22Rv1 (cell line): ENCODE measurements around the gene LRRC27.

Source experiments
- H3K27ac ChIP-seq: fragments of 450-650 bp; 2 replicates; pipeline ENCODE4 v1.5.1; 2017
- ZFX ChIP-seq: fragments of 450-650 bp; IDR thresholded peaks from 2 replicates; pipeline ENCODE4 v1.6.1; 2017; ENCODE audit warnings: antibody characterized with exemption, borderline replicate concordance
- TF ChIP-seq, protein P1 (sequence below): fragments of 450-650 bp; IDR thresholded peaks from 2 replicates; pipeline ENCODE4 v1.5.1; 2017; ENCODE audit warnings: mild to moderate bottlenecking

Gene LRRC27

DNA sequence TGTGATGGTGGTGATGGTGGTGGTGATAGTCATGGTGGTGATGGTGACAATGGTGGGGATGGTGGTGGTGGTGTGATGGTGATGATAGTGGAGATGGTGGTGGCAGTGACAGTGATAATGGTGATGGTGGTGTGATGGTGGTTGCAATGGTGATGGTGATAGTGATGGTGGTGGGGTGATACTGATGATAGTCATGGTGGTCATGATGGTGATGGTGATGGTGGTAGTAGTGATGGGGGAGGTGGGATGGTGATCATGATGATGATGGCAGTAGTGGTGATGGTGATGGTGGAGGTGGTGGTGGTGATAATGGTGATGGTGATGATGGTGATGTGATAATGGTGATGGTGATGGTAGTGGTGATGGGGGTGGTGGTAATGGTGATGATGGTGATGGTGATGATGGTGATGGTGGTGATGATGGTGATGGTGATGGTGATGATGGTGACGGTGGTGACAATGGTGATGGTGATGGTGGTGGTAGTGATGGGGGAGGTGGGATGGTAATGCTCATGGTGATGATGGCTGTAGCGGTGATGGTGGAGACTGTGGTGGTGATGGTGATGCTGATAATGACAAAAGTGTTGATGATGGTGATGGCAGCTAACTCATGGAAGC lies 60.3 kb downstream of the LRRC27 start:
- H3K27ac ChIP-seq, result no peak overlapping the region
- no peak for TF ChIP-seq ZFX
- TF ChIP-seq, protein P1, sequence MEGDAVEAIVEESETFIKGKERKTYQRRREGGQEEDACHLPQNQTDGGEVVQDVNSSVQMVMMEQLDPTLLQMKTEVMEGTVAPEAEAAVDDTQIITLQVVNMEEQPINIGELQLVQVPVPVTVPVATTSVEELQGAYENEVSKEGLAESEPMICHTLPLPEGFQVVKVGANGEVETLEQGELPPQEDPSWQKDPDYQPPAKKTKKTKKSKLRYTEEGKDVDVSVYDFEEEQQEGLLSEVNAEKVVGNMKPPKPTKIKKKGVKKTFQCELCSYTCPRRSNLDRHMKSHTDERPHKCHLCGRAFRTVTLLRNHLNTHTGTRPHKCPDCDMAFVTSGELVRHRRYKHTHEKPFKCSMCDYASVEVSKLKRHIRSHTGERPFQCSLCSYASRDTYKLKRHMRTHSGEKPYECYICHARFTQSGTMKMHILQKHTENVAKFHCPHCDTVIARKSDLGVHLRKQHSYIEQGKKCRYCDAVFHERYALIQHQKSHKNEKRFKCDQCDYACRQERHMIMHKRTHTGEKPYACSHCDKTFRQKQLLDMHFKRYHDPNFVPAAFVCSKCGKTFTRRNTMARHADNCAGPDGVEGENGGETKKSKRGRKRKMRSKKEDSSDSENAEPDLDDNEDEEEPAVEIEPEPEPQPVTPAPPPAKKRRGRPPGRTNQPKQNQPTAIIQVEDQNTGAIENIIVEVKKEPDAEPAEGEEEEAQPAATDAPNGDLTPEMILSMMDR, result no peak

- H3K27ac ChIP-seq, result no peak overlapping the region
- TF ChIP-seq, protein P1, result no peak
- TF ChIP-seq ZFX, result no peak
Observed at GRCh38 chr10:132392811-132393694, 61.1 kb downstream of the LRRC27 start.

- H3K27ac ChIP-seq, result no peak overlapping the region
- TF ChIP-seq ZFX, result no peak
- TF ChIP-seq, protein P1, result no peak
Observed at GRCh38 chr10:132393695-132394181, 61.7 kb downstream of the LRRC27 start.

GRCh38 chr10:132394201-132394811 lies 62.3 kb downstream of the LRRC27 start:
- TF ChIP-seq ZFX, result no peak
- TF ChIP-seq, protein P1, result no peak

DNA sequence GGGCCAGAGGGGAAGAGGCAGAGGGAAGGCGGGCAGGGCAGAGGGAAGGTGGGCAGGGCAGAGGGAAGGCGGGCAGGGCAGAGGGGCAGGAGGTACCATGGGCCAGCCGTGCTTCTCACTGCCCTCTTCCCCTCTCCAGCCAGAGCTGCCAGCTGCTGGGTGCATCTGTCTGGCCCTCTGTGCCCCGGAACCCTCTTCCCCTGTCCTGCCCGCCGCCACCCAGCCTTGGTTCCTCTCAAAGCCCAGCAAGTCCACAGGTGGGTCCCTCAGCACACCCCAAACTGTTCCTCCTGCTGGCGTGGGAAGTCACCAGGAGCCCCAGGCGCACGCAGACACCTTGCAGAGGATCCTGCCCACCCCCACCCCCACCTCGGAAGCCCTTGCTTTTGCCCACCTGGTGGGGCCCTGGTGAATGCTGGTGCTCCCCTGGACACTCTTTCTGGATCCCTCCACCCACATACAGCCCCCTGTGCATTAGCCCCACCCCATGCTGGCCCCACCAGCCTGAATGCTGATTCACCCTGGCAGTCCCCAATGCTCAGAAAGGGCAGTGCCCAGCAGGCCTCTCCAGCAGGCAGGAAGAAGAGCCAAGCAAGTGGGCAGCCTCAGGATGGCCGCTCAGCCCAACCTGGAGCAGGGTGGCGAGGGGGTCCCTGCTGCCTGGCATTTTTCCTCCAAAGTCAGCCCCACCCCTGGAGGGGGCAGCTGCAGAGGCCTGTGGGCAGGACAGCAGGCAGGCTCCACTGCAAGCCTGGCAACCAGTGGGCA lies 63.1 kb downstream of the LRRC27 start:
- H3K27ac ChIP-seq, result no peak overlapping the region
- TF ChIP-seq, protein P1, result no peak
- TF ChIP-seq ZFX, result no peak

More at GRCh38 chr10:132394201-132394811, 62.3 kb downstream of the LRRC27 start:
- no peak overlapping the region for H3K27ac ChIP-seq

GRCh38 chr10:132395704-132396493 lies 63.9 kb downstream of the LRRC27 start:
- TF ChIP-seq, protein P1, result no peak
- no peak for TF ChIP-seq ZFX
- H3K27ac ChIP-seq, result peak overlapping the region; percentile 69
